HG02885 (cell line): ENCODE measurements around the gene ETV6.

Experiments used
- ATAC-seq: cut with Tn5 transposase; IDR thresholded peaks from one replicate; pipeline ENCODE4 v1.9.1; 2021; ENCODE audit warnings: mild to moderate bottlenecking; ENCODE audit not compliant: unreplicated experiment, poor library complexity

The ETV6 gene

GRCh38 chr12:11731042-11731357 is 81.5 kb downstream of the ETV6 start:
- no peak for ATAC-seq

- ATAC-seq = peak; percentile 29
Observed at GRCh38 chr12:11731455-11731854, 82.0 kb downstream of the ETV6 start.

- no peak for ATAC-seq
Observed at GRCh38 chr12:11732023-11732422, 82.5 kb downstream of the ETV6 start.

- no peak for ATAC-seq
Observed at GRCh38 chr12:11732715-11733114, 83.2 kb downstream of the ETV6 start.

GRCh38 chr12:11734580-11735180 is 85.2 kb downstream of the ETV6 start:
- ATAC-seq = no peak

- ATAC-seq = no peak
Observed at GRCh38 chr12:11738450-11738849, 89.0 kb downstream of the ETV6 start.

GRCh38 chr12:11739980-11740577 is 90.6 kb downstream of the ETV6 start:
- no peak for ATAC-seq

- ATAC-seq = no peak
Observed at GRCh38 chr12:11741434-11742092, 92.1 kb downstream of the ETV6 start.

- ATAC-seq = no peak
Observed at GRCh38 chr12:11743423-11744409, 94.2 kb downstream of the ETV6 start.

GRCh38 chr12:11744410-11744801 is 94.9 kb downstream of the ETV6 start:
- no peak for ATAC-seq

- no peak for ATAC-seq
Observed at GRCh38 chr12:11745113-11745512, 95.6 kb downstream of the ETV6 start.

- ATAC-seq = peak; percentile 31
Observed at GRCh38 chr12:11746024-11746771, 96.7 kb downstream of the ETV6 start.

- peak; percentile 38 for ATAC-seq
Observed at GRCh38 chr12:11746940-11747716, 97.7 kb downstream of the ETV6 start.

GRCh38 chr12:11747969-11748368 is 98.5 kb downstream of the ETV6 start:
- ATAC-seq = no peak

GRCh38 chr12:11748903-11749302 is 99.4 kb downstream of the ETV6 start:
- no peak for ATAC-seq

GRCh38 chr12:11749943-11750690 is 100.6 kb downstream of the ETV6 start:
- ATAC-seq = peak; percentile 59

- no peak for ATAC-seq
Observed at GRCh38 chr12:11752403-11753149, 103.1 kb downstream of the ETV6 start.

- ATAC-seq = no peak
Observed at GRCh38 chr12:11753150-11753499, 103.7 kb downstream of the ETV6 start.
